B cell (primary cell): ENCODE data around the gene PEPD. TPM values are rescaled to one million over a fixed set of nuclear protein-coding genes. Genes with fewer than 3 reads are reported as not detected.

Experiments
- ATAC-seq: fragments of 200-7000 bp; cut with Tn5 transposase; one replicate; pipeline ENCODE4 v1.10.0; 2021; ENCODE audit warnings: low read depth, mild to moderate bottlenecking, moderate number of reproducible peaks, moderate library complexity
- CTCF ChIA-PET: fragments of 350-600 bp; sonication (Branson Sonifier 250); formaldehyde crosslinking; loops from one replicate; lab custom pipeline; 2021; ENCODE audit warnings: antibody characterized with exemption, inconsistent platforms; lab: Charles Lee
- POLR2A ChIA-PET: fragments of 350-600 bp; sonication (Branson Sonifier 250); formaldehyde crosslinking; loops from one replicate; lab custom pipeline; 2021; ENCODE audit warnings: antibody characterized with exemption; lab: Charles Lee
- DNase-seq: peaks from one replicate; pipeline ENCODE4 v3.0.0; 2013
- H2AFZ ChIP-seq: 2 replicates; pipeline ENCODE4 v1.6.1; 2012; ENCODE audit warnings: mild to moderate bottlenecking, low read depth, low read length; ENCODE audit not compliant: insufficient read depth, poor library complexity, severe bottlenecking
- H3K27ac ChIP-seq, 2 donors: 1 replicate in 1 of 2; 2 replicates in 1 of 2; pipeline ENCODE4 v1.5.1; 2012 to 2013; ENCODE audit warnings: low read length in 2 of 2, mild to moderate bottlenecking in 2 of 2, moderate library complexity in 1 of 2
- H3K27me3 ChIP-seq, 4 experiments: fragments of 200-600 bp in 1 of 4; sonication (generic) in 1 of 4; replicated peaks in 1 of 4; 1 replicate in 2 of 4; 2 replicates in 2 of 4; pipeline versions ENCODE4 v1.6.1 to v1.7.0; 2013 to 2016; ENCODE audit warnings: low read length in 3 of 4, mild to moderate bottlenecking in 2 of 4, mixed read lengths in 1 of 4, moderate library complexity in 1 of 4; ENCODE audit not compliant: insufficient read depth in 4 of 4, control insufficient read depth in 3 of 4; ENCODE audit errors: control extremely low read depth in 1 of 4
- H3K36me3 ChIP-seq, 2 experiments: replicated peaks in 1 of 2; 1 replicate in 1 of 2; 2 replicates in 1 of 2; pipeline versions ENCODE4 v1.6.1 to v1.7.1; 2013; ENCODE audit warnings: low read length in 1 of 2; ENCODE audit not compliant: insufficient read depth in 2 of 2, control insufficient read depth in 1 of 2; ENCODE audit errors: control extremely low read depth in 1 of 2, extremely low read depth in 1 of 2
- H3K4me1 ChIP-seq, 2 donors: fragments of 200-600 bp in 1 of 2; sonication (generic) in 1 of 2; 1 replicate in 1 of 2; 2 replicates in 1 of 2; pipeline versions ENCODE4 v1.5.1 to v1.6.1; 2013 to 2017; ENCODE audit warnings: low read length in 2 of 2; ENCODE audit not compliant: control insufficient read depth in 2 of 2, insufficient read depth in 2 of 2
- H3K4me2 ChIP-seq: replicated peaks from 2 replicates; pipeline ENCODE3; 2012; ENCODE audit warnings: mild to moderate bottlenecking, low read depth, low read length; ENCODE audit not compliant: poor library complexity, severe bottlenecking
- H3K4me3 ChIP-seq, 5 experiments: fragments of 200-600 bp in 1 of 5; sonication (generic) in 1 of 5; 1 replicate in 3 of 5; 2 replicates in 2 of 5; pipeline versions ENCODE4 v1.5.1 to v1.7.0; 2011 to 2016; ENCODE audit warnings: low read length in 4 of 5, mild to moderate bottlenecking in 4 of 5, low read depth in 2 of 5, control low read depth in 1 of 5, moderate library complexity in 1 of 5; ENCODE audit not compliant: insufficient read depth in 1 of 5; ENCODE audit errors: control extremely low read depth in 1 of 5, extremely low read depth in 1 of 5
- H3K79me2 ChIP-seq: fragments of 200-600 bp; sonication (generic); one replicate; pipeline ENCODE4 v1.6.0; 2016; ENCODE audit warnings: low read length; ENCODE audit not compliant: control insufficient read depth, insufficient read depth
- H3K9ac ChIP-seq: fragments of 200-600 bp; sonication (generic); 2 replicates; pipeline ENCODE4 v1.6.1; 2017; ENCODE audit warnings: mild to moderate bottlenecking, low read length, moderate library complexity
- H3K9me3 ChIP-seq, 3 donors: one replicate each; pipeline versions ENCODE4 v1.6.1 to v1.7.1; 2013; ENCODE audit warnings: low read length in 2 of 3; ENCODE audit not compliant: control insufficient read depth in 2 of 3, insufficient read depth in 1 of 3; ENCODE audit errors: control extremely low read depth in 1 of 3
- H4K20me1 ChIP-seq: 2 replicates; pipeline ENCODE4 v1.6.0; 2012; ENCODE audit warnings: mild to moderate bottlenecking, low read length; ENCODE audit not compliant: insufficient read depth, control insufficient read depth, poor library complexity, severe bottlenecking
- H3K27ac Mint-ChIP-seq: one replicate; pipeline ENCODE4 v1.8.0; 2021; ENCODE audit warnings: mixed read lengths
- H3K27me3 Mint-ChIP-seq: one replicate; pipeline ENCODE4 v1.8.0; 2021; ENCODE audit warnings: mixed read lengths
- H3K4me1 Mint-ChIP-seq: one replicate; pipeline ENCODE4 v1.8.0; 2021; ENCODE audit warnings: mixed read lengths
- H3K4me3 Mint-ChIP-seq: one replicate; pipeline ENCODE4 v1.8.0; 2021; ENCODE audit warnings: mixed read lengths
- H3K9me3 Mint-ChIP-seq: one replicate; pipeline ENCODE4 v1.8.0; 2022; ENCODE audit warnings: mixed read lengths; ENCODE audit not compliant: insufficient read depth
- CTCF ChIP-seq: fragments of 200-600 bp; IDR thresholded peaks from one replicate; pipeline ENCODE4 v1.8.0; 2022; ENCODE audit warnings: antibody characterized with exemption, mild to moderate bottlenecking
- EZH2 ChIP-seq: IDR thresholded peaks from 2 replicates; pipeline ENCODE4 v1.6.1; 2012; ENCODE audit warnings: borderline replicate concordance, low read depth, mild to moderate bottlenecking, moderate library complexity, low read length; ENCODE audit not compliant: insufficient read depth, poor library complexity, severe bottlenecking
- WGBS: methylation state at CpG from one replicate; pipeline ENCODE4 v1.1.5; 2013; ENCODE audit warnings: missing lambda C conversion rate; ENCODE audit not compliant: insufficient coverage; 5-methylcytosine and 5-hydroxymethylcytosine counted together
- intact Hi-C: fragments of 100-400 bp; cut with micrococcal nuclease; formaldehyde crosslinking; loops from one replicate; pipeline ENCODE4 v1.10.0; 2022
- polyA minus RNA-seq: library from RNA; depleted of rRNA, polyadenylated mRNA; stranded (reverse); fragments of >200 nt; gene quantifications from 2 replicates; pipeline ENCODE4 v1.2.3, GENCODE V29; 2012
- polyA plus RNA-seq: library from polyadenylated mRNA; depleted of rRNA; stranded (reverse); fragments of >200 nt; gene quantifications from 2 replicates; pipeline ENCODE4 v1.2.3, GENCODE V29; 2012
- total RNA-seq, 2 donors: library from RNA; stranded (reverse); fragments of 120-200 nt in 1 of 2; gene quantifications; 1 replicate in 1 of 2; 2 replicates in 1 of 2; pipeline versions ENCODE4 v1.2.3 to v1.2.4, GENCODE V29; 2013 to 2022

PEPD gene
- total RNA-seq, result 38.0 and 42.7 TPM in 2 replicates
- total RNA-seq (2013), result 18.4 TPM
- polyA plus RNA-seq, result 25.7 and 36.4 TPM in 2 replicates
- polyA minus RNA-seq, result 31.9 and 36.6 TPM in 2 replicates

GRCh38 chr19:33521480-33522370, at the start of gene PEPD:
TSS of gene PEPD (minus strand) at chr19:33521791. CDS start at chr19:33521760, 31 bp downstream.
- H3K9me3 Mint-ChIP-seq, result no peaks in the 10 kb centered on the region
- intact Hi-C loops, result loop anchor here (2.0 kb wide), 2 partner anchors 149 to 345 kb away; partner anchors contain the start of gene CEBPG
- DNase-seq (peak; percentile 88), ATAC-seq (peak; percentile 98)
- TF ChIP-seq EZH2, result no peak
- no peak for TF ChIP-seq CTCF
- no peaks in the 10 kb centered on the region for H3K27me3 Mint-ChIP-seq
- peaks cover 12% of the 10 kb centered on the region for H3K79me2 ChIP-seq
- peaks cover 18% of the 10 kb centered on the region for H3K4me1 Mint-ChIP-seq
- peak within 1 kb of the TSS; percentile 97 for H3K4me2 ChIP-seq
- POLR2A ChIA-PET, result interaction anchor here (0.5 to 1.0 kb wide), 2 partner anchors 535 to 650 kb away, joined by 3 to 8 read pairs; no protein-coding TSS in a partner anchor
- no peaks in the 10 kb centered on the region for H4K20me1 ChIP-seq
- peak within 1 kb of the TSS; percentile 99 for H2AFZ ChIP-seq
- peak within 1 kb of the TSS; percentile 82 for H3K4me3 Mint-ChIP-seq
- H3K27ac ChIP-seq, result peak within 1 kb of the TSS; percentile 6 to 75
- WGBS, result 3% methylated on average over 68 of the region's 69 CpGs
- H3K4me1 ChIP-seq, result peaks cover 11 to 21% of the 10 kb centered on the region in 2 donors
- CTCF ChIA-PET, result no interaction called here
- H3K4me3 ChIP-seq, result peak within 1 kb of the TSS; percentile 43 to 84 (median 72)
- H3K27ac Mint-ChIP-seq, result peak within 1 kb of the TSS; percentile 51
- H3K9ac ChIP-seq, result peak within 1 kb of the TSS; percentile 85
- H3K9me3 ChIP-seq, result no peaks in the 10 kb centered on the region
- no peaks in the 10 kb centered on the region for H3K36me3 ChIP-seq
- no peaks in the 10 kb centered on the region for H3K27me3 ChIP-seq

- Mint-ChIP-seq H3K4me3 (no peak overlapping the region), H3K27me3 (peaks cover 23% of the 10 kb centered on the region), H3K4me1 (no peaks in the 10 kb centered on the region), H3K27ac (no peak overlapping the region), H3K9me3 (peaks cover 6% of the 10 kb centered on the region)
- Histone ChIP-seq H4K20me1 (no peaks in the 10 kb centered on the region), H3K27ac (no peak overlapping the region), H3K4me3 (no peak overlapping the region), H3K9me3 (peaks cover 0 to 9% (median 4%) of the 10 kb centered on the region in 3 donors), H3K4me2 (no peak overlapping the region), H2AFZ (no peak overlapping the region), H3K79me2 (no peaks in the 10 kb centered on the region), H3K9ac (no peak overlapping the region), H3K27me3 (no peaks in the 10 kb centered on the region), H3K4me1 (no peaks in the 10 kb centered on the region), H3K36me3 (no peaks in the 10 kb centered on the region)
- no peak for TF ChIP-seq CTCF
- TF ChIP-seq EZH2, result no peak
- WGBS, result no CpG with 5 or more reads among the region's 5 CpGs
- intact Hi-C loops, result no loop called here
- POLR2A ChIA-PET, result no interaction called here
- CTCF ChIA-PET, result no interaction called here
- DNase-seq (no peak), ATAC-seq (no peak)
These were observed 48.2 kb upstream of the PEPD start for GRCh38 chr19:33569821-33570220.
